GM23248 (cell line): ENCODE measurements around the gene PVRIG. TPM values are rescaled to one million over a fixed set of nuclear protein-coding genes. Genes with fewer than 3 reads are reported as not detected.
"Not testable (repeated sequence)": the region's sequence is repeated elsewhere in the genome, so short reads cannot be mapped to it uniquely, and the experiment has no call there.

Experiments
- DNase-seq: peaks from one replicate; pipeline ENCODE4 v3.0.0-alpha.2; 2015
- H2AFZ ChIP-seq: fragments of 200-600 bp; sonication (generic); 2 replicates; pipeline ENCODE4 v1.6.1; 2016; ENCODE audit warnings: antibody characterized with exemption
- H3F3A ChIP-seq: fragments of 200-600 bp; sonication (generic); 2 replicates; pipeline ENCODE4 v1.6.1; 2016; ENCODE audit warnings: mild to moderate bottlenecking, antibody characterized with exemption, mixed run types; ENCODE audit not compliant: insufficient read depth
- H3K27ac ChIP-seq: fragments of 200-600 bp; sonication (generic); 2 replicates; pipeline ENCODE4 v1.5.1; 2016; ENCODE audit warnings: mild to moderate bottlenecking
- H3K27me3 ChIP-seq: fragments of 200-600 bp; sonication (generic); replicated peaks from 2 replicates; pipeline ENCODE4 v1.6.1; 2016; ENCODE audit warnings: mild to moderate bottlenecking; ENCODE audit not compliant: insufficient read depth
- H3K36me3 ChIP-seq: fragments of 200-600 bp; sonication (generic); 2 replicates; pipeline ENCODE4 v1.6.1; 2016; ENCODE audit warnings: low read depth, mild to moderate bottlenecking
- H3K4me1 ChIP-seq: fragments of 200-600 bp; sonication (generic); 2 replicates; pipeline ENCODE4 v1.6.1; 2016; ENCODE audit warnings: mild to moderate bottlenecking; ENCODE audit not compliant: insufficient read depth
- H3K4me2 ChIP-seq: fragments of 200-600 bp; sonication (generic); one replicate; pipeline ENCODE4 v1.6.1; 2016; ENCODE audit warnings: mild to moderate bottlenecking; ENCODE audit not compliant: unreplicated experiment
- H3K4me3 ChIP-seq: fragments of 200-600 bp; sonication (generic); 2 replicates; pipeline ENCODE4 v1.5.1; 2016; ENCODE audit warnings: mild to moderate bottlenecking
- H3K79me2 ChIP-seq: fragments of 200-600 bp; sonication (generic); 2 replicates; pipeline ENCODE4 v1.6.1; 2016; ENCODE audit warnings: mild to moderate bottlenecking; ENCODE audit not compliant: insufficient read depth
- H3K9ac ChIP-seq: fragments of 200-600 bp; sonication (generic); 2 replicates; pipeline ENCODE4 v1.6.1; 2016; ENCODE audit warnings: mild to moderate bottlenecking
- H3K9me2 ChIP-seq: fragments of 200-600 bp; sonication (generic); 2 replicates; pipeline ENCODE4 v1.6.1; 2016; ENCODE audit warnings: mixed run types, mild to moderate bottlenecking, moderate library complexity; ENCODE audit not compliant: insufficient read depth
- H3K9me3 ChIP-seq: fragments of 200-600 bp; sonication (generic); one replicate; pipeline ENCODE4 v1.6.1; 2017; ENCODE audit warnings: low read depth
- H4K20me1 ChIP-seq: fragments of 200-600 bp; sonication (generic); 2 replicates; pipeline ENCODE4 v1.6.0; 2016; ENCODE audit not compliant: insufficient read depth
- EZH2 ChIP-seq: fragments of 200-600 bp; sonication (generic); IDR thresholded peaks from 2 replicates; pipeline ENCODE4 v1.6.1; 2018; ENCODE audit warnings: antibody characterized with exemption, mild to moderate bottlenecking; ENCODE audit not compliant: insufficient read depth, poor library complexity, severe bottlenecking
- EZH2phosphoT487 ChIP-seq: fragments of 200-600 bp; sonication (generic); IDR thresholded peaks from 2 replicates; pipeline ENCODE4 v1.6.1; 2018; ENCODE audit warnings: antibody characterized with exemption, moderate library complexity, mild to moderate bottlenecking, low read depth; ENCODE audit not compliant: insufficient read depth
- WGBS, 2 experiments: methylation state at CpG; one replicate each; pipeline ENCODE4 v1.1.6; 2015 to 2017; ENCODE audit warnings: low lambda C conversion rate in 2 of 2, low coverage in 1 of 2; ENCODE audit errors: missing lambda C conversion rate in 2 of 2; 5-methylcytosine and 5-hydroxymethylcytosine counted together
- in situ Hi-C: fragments of 300-500 bp; cut with MboI; formaldehyde crosslinking; loops from 2 replicates; pipeline ENCODE4 v1.15.0; 2020
- polyA plus RNA-seq: library from polyadenylated mRNA; unstranded; fragments of >200 nt; fragmentation: Nextera tagmentation; extraction: Ambion mirVana; gene quantifications from 2 replicates; pipeline ENCODE4 v1.2.1, GENCODE V29; 2016
- total RNA-seq: library from RNA; depleted of rRNA; stranded (reverse); fragments of >200 nt; shearing (Covaris generic); gene quantifications from 2 replicates; pipeline ENCODE4 v1.2.3, GENCODE V29; 2014

PVRIG gene
- total and polyA plus RNA-seq, 2 experiments from 2014 or later, result not detected

GRCh38 chr7:100222445-100223132, 2.8 kb downstream of the PVRIG start:
- Histone ChIP-seq H2AFZ (no peak overlapping the region), H3K9me2 (no peaks in the 10 kb centered on the region), H3F3A (no peaks in the 10 kb centered on the region), H4K20me1 (no peaks in the 10 kb centered on the region), H3K4me3 (no peak overlapping the region), H3K36me3 (no peaks in the 10 kb centered on the region), H3K9me3 (no peaks in the 10 kb centered on the region), H3K27me3 (no peaks in the 10 kb centered on the region), H3K27ac (no peak overlapping the region), H3K79me2 (no peaks in the 10 kb centered on the region), H3K9ac (no peak overlapping the region), H3K4me2 (no peak overlapping the region), H3K4me1 (no peaks in the 10 kb centered on the region)
- WGBS, 2 experiments, result 92 to 93% methylated on average over 13 of the region's 13 CpGs
- TF ChIP-seq EZH2phosphoT487 (no peak), EZH2 (no peak)
- DNase-seq, result no peak
- in situ Hi-C loops, result no loop called here

- H3K36me3 ChIP-seq, H3K27me3 ChIP-seq, H3K79me2 ChIP-seq, H3K4me3 ChIP-seq, H3K4me1 ChIP-seq, H3F3A ChIP-seq, H3K9me2 ChIP-seq, H3K9ac ChIP-seq, H3K4me2 ChIP-seq, H2AFZ ChIP-seq, H3K27ac ChIP-seq, H3K9me3 ChIP-seq, H4K20me1 ChIP-seq, in situ Hi-C loops, DNase-seq: not testable (repeated sequence)
- 93 to 96% methylated on average over 16 to 17 of the region's 17 CpGs for WGBS, 2 experiments
These were observed 3.7 kb downstream of the PVRIG start for GRCh38 chr7:100223376-100223927.

- DNase-seq, H3K4me2 ChIP-seq, H3K27me3 ChIP-seq, H3K4me1 ChIP-seq, H3K79me2 ChIP-seq, H3K36me3 ChIP-seq, H3F3A ChIP-seq, H3K9me3 ChIP-seq, H4K20me1 ChIP-seq, H3K9me2 ChIP-seq, H3K4me3 ChIP-seq, H3K9ac ChIP-seq, in situ Hi-C loops, H2AFZ ChIP-seq, H3K27ac ChIP-seq: not testable (repeated sequence)
- 85 to 98% methylated on average over 6 of the region's 6 CpGs for WGBS, 2 experiments
These were observed 5.1 kb downstream of the PVRIG start for GRCh38 chr7:100224891-100225290.

GRCh38 chr7:100234660-100235317, 15.0 kb downstream of the PVRIG start:
- DNase-seq, H3K27ac ChIP-seq, H3K4me2 ChIP-seq, H3K9me2 ChIP-seq, H4K20me1 ChIP-seq, H3K79me2 ChIP-seq, in situ Hi-C loops, H3K27me3 ChIP-seq, H3F3A ChIP-seq, H3K9ac ChIP-seq, H2AFZ ChIP-seq, H3K4me3 ChIP-seq, H3K4me1 ChIP-seq, H3K9me3 ChIP-seq, H3K36me3 ChIP-seq: not testable (repeated sequence)
- WGBS, 2 experiments, result 61 to 63% methylated on average over 8 of the region's 8 CpGs

- H4K20me1 ChIP-seq, H3K4me2 ChIP-seq, H3K9ac ChIP-seq, H3K27me3 ChIP-seq, H3K4me3 ChIP-seq, H3K4me1 ChIP-seq, H3K27ac ChIP-seq, H3K9me2 ChIP-seq, DNase-seq, in situ Hi-C loops, H3K36me3 ChIP-seq, H3K9me3 ChIP-seq, H3K79me2 ChIP-seq, H2AFZ ChIP-seq, H3F3A ChIP-seq: not testable (repeated sequence)
- WGBS, 2 experiments, result 94 to 98% methylated on average over 7 of the region's 7 CpGs
These were observed 20.2 kb downstream of the PVRIG start for GRCh38 chr7:100239975-100240374.

- DNase-seq, in situ Hi-C loops: not testable (repeated sequence)
These were observed 23.6 kb downstream of the PVRIG start for GRCh38 chr7:100243385-100243784.

GRCh38 chr7:100244988-100245605, 25.3 kb downstream of the PVRIG start:
- H3K9ac ChIP-seq, H2AFZ ChIP-seq, in situ Hi-C loops, H3K4me2 ChIP-seq, H3K79me2 ChIP-seq, H3F3A ChIP-seq, H3K27me3 ChIP-seq, H3K4me3 ChIP-seq, H3K4me1 ChIP-seq, H4K20me1 ChIP-seq, H3K9me2 ChIP-seq, H3K9me3 ChIP-seq, H3K36me3 ChIP-seq, H3K27ac ChIP-seq, DNase-seq: not testable (repeated sequence)
- WGBS, 2 experiments, result 40 to 47% methylated on average over 6 to 9 of the region's 9 CpGs

More at GRCh38 chr7:100243385-100243784, 23.6 kb downstream of the PVRIG start:
- H3K79me2 ChIP-seq, H3F3A ChIP-seq, H4K20me1 ChIP-seq, H3K9me2 ChIP-seq, H3K27ac ChIP-seq, H3K4me3 ChIP-seq, H3K27me3 ChIP-seq, H3K36me3 ChIP-seq, H3K4me1 ChIP-seq, H3K9me3 ChIP-seq, H3K9ac ChIP-seq, H3K4me2 ChIP-seq, H2AFZ ChIP-seq: not testable (repeated sequence)
- 89 to 92% methylated on average over 12 of the region's 12 CpGs for WGBS, 2 experiments
